HG03097 (cell line): ENCODE results near the gene AMBP.
"Not testable (repeated sequence)": the region's sequence is repeated elsewhere in the genome, so short reads cannot be mapped to it uniquely, and the experiment has no call there.

Source experiments
- ATAC-seq: cut with Tn5 transposase; IDR thresholded peaks from one replicate; pipeline ENCODE4 v1.9.1; 2021; ENCODE audit not compliant: unreplicated experiment, low FRiP score

AMBP gene

GRCh38 chr9:114093031-114093471, 15.0 kb upstream of the AMBP start:
- no peak for ATAC-seq

DNA sequence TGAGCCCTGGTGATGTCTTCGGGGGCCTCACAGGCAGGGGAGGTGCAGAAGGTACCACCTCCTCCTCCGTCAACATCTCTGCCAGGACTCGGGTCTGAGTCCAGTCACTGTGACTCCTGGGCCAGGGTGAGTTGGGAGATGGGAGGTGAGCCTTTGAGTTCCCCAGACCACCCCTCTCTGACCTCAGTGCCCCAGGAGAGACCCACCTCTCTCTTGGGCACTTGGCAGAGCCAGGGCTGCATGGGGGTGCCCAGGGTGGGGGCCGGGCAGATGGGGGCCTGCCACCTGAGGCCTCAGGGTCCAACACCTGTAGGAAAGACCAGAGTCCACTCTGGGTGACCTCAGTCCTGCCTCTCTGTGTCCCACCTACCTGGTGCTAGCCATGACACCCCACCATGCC, 14.2 kb upstream of the AMBP start:
- no peak for ATAC-seq

DNA sequence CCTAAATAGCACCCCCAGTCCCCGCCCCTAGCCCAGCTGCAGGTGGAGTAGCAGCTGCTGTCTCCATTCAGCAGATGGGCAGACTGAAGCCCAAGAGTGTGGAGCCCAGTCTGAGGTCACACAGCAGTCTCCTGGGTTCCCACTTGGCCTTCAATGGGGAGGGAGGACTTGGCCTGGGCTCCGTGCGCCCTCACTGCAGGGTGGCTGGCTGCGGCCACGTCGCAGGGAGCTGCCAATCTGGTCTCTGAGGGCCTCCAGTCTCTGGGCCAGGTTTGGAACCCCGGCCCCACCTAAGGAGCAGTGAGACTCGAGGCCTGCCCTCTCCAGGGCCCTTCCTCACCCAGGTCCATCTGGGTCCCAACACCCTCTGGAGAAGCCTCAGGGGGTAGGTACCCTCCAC, 13.6 kb upstream of the AMBP start:
- no peak for ATAC-seq

DNA sequence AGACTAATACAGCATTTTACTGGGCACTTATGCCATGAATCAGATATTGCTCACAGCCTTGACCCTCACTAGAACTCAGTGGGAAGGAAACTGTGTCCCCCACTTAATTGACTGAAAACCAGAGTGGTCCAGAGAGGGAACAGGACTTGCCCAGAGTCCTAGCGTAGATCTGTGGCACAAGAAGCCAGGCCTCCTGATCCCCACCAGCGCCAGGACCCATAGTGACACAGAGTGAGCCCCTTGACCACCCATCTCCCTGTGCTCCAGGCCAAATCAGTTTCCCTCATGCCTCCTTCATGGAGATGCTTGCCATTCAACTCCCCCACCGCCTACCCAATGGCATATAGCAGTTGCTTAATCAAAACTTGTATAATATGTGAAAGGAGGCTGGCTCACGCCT, 12.7 kb upstream of the AMBP start:
- ATAC-seq = no peak

- no peak for ATAC-seq
Measured at GRCh38 chr9:114089206-114089840, 11.2 kb upstream of the AMBP start.

- no peak for ATAC-seq
Measured at GRCh38 chr9:114088571-114089170, 10.6 kb upstream of the AMBP start.

DNA sequence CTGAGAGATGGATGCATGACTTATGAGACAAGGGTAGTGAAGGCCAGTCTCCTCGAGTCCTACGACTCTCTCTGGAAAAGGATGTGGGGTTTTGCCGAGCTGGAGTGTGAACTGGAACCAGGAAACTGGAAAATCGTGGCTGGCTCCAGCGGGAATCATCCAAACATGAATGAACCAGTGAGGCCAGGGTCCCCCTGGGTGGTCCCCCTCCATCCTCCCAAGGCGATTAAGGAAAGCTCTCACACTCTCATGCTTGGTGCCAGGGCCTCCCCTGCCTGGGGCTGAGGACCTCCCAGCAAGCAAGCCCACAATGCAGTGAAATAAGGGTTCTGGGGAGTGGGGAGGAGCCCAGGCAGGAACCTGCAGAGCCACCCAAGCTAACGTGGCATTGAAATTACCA, 9.6 kb upstream of the AMBP start:
- no peak for ATAC-seq

- no peak for ATAC-seq
Measured at GRCh38 chr9:114086607-114087006, 8.5 kb upstream of the AMBP start.

GRCh38 chr9:114086009-114086408, 7.9 kb upstream of the AMBP start:
- ATAC-seq = no peak

GRCh38 chr9:114085387-114085789, 7.3 kb upstream of the AMBP start:
- ATAC-seq = no peak

DNA sequence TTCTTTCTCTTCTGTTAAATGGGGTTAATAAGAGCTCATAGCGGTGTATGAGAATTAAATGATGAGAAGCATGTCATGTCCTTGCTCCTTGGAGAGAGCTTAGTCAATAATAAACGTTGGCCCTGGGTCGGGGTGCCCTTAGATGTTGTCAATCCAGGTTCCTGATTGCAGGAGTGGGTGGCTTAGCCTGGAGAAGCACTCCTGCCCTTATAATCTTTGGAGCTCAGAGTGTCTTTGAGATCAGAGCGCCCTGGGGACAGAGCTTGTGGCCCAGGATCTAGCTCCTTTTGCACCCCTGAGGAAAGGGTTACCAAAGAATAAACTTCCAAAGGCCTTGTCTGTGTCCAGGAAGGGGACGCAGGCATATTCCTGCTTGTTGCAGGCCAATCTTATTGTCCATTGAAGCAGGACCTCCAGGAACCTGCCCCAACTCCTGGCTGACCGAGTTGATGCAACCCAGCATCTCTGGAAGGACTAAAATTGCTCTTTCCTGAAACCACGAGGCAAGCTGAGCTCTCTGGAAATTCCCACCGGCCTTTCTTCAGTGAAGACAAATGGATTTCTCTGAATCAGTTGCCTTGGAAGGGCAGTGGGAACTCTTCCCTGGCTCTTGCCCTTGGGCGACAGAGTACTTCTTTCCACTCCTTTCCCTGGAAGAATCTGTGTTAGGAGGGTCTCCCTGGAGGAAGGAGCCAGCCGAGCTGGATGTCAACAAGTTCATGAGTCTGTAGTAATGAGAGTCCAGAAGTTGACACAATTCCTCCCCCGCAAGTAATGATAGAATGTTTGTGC, 6.4 kb upstream of the AMBP start:
- no peak for ATAC-seq

- no peak for ATAC-seq
Measured at GRCh38 chr9:114083666-114084065, 5.6 kb upstream of the AMBP start.

DNA sequence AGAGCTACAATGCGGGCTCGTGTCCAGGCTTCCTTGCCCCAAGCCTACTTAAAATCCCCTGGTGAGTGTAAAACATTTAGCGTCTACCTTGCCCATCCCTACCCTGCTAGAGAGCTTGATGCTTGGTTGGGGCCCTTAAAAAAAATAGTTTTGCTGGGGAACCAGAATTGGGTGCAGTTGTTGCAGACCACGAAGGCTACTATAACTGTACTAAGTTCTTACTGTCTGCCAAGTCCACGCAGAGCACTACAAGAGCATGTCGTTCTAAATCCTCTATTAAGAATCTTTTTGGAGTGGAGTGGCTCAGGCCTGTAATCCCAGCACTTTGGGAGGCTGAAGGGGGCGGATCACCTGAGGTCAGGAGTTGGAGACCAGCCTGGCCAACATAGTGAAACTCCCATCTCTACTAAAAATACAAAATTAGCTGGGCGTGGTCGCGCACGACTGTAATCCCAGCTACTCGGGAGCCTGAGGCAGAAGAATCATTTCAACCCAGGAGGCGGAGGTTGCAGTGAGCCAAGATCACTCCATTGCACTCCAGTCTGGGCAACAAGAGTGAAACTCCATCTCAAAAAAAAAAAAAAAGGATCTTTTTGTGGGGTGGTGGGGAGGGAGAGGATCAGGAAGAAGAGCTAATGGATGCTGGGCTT, 4.8 kb upstream of the AMBP start:
- ATAC-seq = not testable (repeated sequence)

DNA sequence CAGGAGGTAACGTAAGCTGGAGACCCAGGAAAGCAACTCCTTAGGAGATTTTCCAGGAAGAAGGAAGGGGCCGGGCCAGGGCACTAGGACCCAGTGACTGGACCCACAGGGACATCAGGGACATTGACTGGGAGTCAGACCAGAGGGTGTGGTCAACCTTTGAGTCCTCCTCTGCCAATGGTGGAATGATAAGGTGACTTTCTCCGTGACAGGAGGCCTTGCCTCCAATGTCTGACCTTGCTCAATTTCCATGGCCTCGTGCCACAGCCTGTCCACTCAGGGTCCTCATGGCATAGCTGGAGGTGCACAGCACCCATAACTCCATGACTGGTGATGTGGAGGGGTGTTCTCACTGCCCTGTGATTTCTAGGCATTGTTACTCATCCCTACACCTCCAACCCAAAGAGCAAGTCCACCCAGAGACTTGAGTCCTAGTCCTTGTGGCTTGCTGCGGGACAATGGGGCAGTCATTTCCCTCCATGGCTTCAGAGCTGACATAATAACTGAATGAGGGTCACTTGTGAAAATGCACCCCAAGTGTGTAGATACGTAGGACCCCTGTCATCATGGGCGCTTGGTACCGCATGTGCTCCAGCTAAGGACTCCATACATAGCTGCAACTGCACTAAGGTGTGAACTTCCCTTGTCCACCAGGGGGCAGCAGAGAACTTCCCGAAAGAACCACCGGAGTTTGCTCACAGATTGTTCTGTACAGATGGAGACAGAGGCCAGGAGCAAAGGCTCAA, 4.1 kb upstream of the AMBP start:
- ATAC-seq = no peak

GRCh38 chr9:114081441-114082016, 3.4 kb upstream of the AMBP start:
- no peak for ATAC-seq

DNA sequence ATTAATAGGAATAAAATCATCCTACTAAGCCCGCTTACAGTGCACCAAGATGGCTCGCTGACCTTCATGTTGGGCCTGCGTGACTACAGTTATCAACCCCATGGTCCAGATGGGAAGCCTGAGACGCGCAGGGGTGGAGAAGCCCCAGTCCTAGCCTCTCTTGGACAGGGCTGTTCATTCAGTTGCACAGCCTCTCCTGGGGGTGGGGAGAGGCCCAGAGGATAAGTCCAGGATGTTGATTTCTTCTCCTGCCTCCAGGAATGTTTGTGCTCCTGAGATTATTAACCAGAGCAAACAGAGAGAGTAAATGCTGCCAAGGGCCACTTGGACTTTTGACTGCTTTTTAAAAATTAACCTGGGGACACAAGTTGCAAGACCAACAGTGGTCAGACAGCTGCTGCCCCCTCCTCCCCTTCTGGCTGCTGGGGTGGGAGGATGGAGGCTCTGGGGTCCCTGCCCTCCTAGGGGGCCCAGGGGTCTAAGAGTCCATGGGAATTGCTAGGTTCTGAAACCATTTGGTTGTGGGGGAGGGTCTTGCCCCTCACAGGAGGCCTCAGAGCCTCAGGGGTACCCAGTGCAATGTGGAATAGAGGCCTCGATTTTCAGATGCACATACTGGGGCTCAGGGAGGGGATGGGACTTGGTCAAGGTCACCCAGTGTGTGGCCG, 2.8 kb upstream of the AMBP start:
- no peak for ATAC-seq

- no peak for ATAC-seq
Measured at GRCh38 chr9:114080195-114080772, 2.2 kb upstream of the AMBP start.

DNA sequence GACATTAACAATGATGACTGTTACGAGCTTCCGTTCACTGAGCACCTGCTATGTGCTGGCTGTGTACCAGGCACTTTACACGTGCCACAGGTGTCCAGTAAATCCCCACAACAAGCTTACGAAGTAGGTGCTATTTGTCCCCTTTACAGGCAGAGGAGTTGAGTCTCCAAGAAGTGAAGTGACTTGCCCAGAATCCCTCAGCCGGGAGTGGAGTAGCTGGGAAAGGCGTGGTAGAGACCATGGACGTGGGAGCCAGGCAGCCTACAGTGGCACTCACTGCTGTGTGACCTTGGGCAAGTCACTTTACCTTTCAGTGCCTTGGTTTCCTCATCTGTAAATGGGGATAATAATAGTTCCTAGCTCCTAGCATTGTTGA, 669 bp upstream of the AMBP start:
- ATAC-seq = no peak

DNA sequence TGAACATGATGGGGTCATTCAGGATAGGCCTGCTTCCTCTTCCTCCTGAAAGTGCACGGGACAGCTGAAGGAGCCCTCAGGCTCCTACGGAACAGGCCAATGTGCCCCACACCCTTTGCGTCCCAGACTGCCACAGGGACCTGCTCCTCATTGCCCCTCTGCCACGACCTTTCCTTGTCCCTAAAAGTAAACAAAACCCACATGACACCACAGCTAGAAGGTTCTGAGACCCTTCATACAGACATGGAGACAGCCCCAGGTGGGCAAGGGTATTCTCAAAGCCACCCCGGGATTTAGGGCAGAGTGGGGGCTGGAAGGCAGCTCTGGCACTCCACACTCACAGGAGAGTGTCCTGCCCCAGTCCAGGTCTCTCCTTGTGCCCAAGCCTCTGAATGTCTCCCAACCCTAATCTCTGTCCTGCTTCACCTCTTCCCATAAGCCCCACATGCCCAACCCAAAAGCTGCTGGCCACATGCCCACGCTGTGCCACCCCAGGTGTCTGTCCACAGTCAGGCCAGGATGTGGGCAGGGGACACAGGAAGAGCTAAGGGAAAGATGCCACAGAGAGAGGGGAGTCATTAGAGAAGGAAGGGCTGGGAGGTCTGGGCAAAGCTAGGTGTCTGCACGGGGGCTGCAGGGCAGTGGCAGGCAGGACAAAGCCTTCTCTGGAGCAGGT, 800 bp downstream of the AMBP start:
- ATAC-seq = no peak
